TTC549 (cell line): ENCODE data around the gene RUNX2.

Experiments
- FAIRE-seq: peaks from 2 replicates; lab custom pipeline; 2012; peaks lifted over from hg19 to GRCh38; lab: Jason Lieb, UNC

RUNX2 gene

DNA sequence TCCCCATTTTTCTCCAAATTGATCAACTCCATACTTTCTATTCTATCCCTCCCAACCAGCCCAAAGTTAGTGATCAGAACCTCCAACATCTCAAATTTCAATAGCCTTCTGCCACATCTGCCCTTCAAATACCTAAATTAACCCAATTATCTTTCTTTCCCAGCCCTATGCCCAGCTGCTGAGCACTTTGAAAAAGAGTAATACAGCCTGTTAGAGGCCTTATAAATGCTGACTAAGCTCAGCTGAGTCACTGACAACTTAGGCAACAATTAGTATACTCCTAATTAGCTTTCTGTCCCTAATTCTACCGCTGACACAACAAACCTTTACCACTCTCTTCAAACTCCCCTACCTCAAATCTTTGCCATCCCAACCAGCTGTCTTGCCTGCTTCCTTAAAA lies 23.5 kb downstream of the RUNX2 start:
- no peak for FAIRE-seq

DNA sequence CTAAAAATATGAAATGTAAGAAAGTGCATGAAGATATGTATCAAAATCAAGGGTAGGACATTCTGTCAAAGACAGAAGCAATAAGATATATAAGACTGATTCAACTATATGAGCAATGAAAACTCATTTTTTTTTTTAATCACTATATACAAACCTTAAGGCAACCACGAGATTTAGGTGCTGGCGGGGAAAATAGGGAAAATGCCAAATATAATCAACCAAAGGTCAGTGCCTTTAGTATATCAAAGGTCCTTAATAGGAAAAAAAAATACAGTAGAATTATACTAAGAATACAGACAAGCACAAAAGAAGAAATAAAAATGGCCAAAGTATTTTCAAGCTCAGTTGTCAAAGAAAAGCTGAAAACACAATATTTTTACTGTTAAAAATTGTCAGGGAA lies 25.5 kb downstream of the RUNX2 start:
- no peak for FAIRE-seq

DNA sequence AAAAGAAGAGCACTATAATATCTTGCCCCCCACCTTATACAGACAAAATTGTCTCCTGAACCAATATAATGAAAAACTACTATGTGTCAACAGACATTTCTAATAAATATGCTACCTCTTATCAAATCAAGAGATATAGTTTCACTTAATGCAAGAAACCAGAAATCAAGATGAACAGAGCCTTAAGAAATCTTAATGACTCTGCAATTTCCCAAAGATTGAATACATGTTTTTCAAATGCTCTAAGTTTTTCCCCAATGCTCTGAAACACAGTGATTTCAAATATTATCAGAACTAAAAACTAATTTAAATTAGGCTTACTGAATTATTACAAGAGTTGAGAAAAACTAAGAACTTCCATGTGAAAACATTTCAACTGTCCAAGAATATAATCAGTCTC lies 36.3 kb downstream of the RUNX2 start:
- FAIRE-seq: no peak

DNA sequence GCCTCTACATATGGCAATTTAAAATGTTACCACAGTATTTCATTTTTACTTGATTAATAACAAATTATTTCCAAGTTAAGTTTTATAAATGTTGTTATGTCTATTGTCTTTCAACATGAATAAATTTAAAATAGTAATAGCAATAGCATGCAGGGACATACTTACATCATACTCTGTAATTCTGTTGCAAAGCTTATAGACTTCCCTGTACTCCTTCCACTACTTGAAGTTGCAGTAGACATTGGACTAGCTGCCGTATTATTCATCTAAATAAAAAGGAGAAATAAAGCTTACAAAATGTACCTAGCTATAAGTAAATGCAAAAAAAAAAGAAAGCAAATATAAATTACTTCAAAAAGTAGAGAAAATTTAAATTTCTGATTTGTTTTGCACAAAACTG lies 36.9 kb downstream of the RUNX2 start:
- no peak for FAIRE-seq

DNA sequence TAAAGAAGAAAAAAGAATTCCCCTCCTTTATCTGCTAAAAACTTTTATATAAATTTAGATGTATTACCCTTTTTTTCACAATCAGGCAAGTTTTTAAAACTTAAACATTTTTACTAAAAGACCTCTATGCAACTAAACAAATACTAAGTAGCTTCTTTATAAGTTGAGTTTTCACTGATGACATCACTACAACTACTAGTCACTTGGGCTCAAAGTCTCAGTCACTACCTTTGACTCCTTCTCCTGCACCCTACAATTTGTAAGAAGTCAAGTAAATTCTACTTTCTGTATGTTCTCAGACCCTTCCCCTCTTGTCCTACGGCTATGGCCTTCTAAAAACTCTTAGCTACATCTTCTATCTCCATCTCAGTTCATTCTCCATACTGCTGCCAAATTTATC lies 38.4 kb downstream of the RUNX2 start:
- no peak for FAIRE-seq

DNA sequence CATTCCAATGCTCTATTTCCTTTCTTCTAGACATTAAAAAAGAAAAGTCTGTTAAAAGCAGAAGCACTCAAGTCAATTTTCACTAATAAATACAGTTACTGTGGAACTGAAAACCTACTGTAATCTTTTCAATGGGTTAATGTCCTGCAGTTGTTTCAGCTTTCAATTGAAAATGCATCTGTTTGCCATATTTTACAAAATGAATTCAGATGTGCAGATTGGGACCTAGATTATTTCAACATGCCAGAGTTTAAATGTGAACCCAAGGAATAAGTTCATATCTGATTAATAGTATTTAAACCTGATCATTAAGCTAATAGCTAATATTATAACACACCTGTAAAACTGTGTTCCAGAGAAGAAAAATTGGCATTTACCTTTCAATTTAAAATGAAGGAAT lies 39.9 kb downstream of the RUNX2 start:
- FAIRE-seq: no peak

DNA sequence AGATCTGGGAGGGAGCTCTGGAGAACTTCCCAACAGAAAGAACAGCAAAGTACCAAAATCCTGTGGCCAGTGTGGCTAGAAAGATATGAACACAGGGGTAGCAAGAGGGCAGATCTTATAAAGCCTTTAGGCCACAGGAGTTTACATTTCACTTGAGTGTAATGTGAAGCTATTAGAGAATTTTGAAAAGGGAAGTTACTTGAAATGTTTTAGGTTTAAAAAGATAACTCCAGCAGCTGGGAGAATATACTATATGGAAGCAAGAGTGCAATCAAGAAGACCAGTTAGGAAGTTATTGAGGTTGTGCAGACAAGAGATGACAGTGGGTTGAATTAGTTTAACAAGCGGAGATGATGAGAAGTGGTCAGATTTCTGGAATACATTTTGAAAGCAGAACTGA lies 41.7 kb downstream of the RUNX2 start:
- FAIRE-seq: no peak

DNA sequence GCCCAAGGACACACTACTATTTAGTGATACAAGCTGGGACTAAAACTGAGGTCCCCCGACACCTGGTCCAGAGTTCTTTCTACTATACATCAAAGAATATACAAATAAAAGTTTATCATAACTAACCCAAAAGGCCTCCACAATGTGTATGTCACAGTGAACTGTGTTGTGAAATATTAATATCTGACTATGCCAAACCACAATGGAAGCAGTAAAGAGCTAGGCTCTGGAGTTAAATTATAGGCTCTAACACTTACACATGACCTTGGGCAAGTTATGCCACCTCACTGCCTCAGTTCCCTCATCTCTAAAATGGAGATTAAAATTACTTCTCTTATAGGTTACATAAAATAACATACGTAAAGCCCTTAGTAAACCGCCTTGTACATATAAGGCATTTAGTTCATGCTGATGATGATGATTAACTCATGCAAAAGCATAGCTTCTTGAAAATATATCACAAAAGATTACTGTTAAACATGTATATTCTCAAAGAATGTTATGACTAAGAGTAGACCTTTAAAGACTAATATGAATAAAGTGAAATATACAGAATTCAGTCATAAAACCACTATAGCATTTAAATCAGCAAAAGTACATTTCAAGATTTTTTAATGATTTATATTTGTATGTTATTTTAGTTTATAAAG lies 43.9 kb downstream of the RUNX2 start:
- FAIRE-seq: no peak

DNA sequence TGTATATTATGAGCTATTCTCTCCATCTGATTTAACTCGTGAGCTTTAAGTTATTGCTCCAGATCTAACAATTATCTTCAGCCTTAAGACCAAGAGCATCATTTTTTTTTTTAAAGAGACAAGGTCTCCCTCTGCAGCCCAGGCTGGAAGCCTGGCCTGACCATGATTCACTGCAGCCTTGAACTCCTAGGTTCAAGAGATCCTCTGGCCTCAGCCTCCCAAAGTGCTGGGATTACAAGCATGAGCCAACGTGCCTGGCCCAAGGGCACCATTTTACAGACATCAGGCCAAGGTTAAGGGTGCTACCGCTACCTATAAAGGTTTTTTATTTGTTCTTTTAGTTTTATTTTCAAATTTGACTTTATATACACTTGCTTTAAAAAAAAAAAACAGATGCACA lies 47.3 kb downstream of the RUNX2 start:
- no peak for FAIRE-seq

DNA sequence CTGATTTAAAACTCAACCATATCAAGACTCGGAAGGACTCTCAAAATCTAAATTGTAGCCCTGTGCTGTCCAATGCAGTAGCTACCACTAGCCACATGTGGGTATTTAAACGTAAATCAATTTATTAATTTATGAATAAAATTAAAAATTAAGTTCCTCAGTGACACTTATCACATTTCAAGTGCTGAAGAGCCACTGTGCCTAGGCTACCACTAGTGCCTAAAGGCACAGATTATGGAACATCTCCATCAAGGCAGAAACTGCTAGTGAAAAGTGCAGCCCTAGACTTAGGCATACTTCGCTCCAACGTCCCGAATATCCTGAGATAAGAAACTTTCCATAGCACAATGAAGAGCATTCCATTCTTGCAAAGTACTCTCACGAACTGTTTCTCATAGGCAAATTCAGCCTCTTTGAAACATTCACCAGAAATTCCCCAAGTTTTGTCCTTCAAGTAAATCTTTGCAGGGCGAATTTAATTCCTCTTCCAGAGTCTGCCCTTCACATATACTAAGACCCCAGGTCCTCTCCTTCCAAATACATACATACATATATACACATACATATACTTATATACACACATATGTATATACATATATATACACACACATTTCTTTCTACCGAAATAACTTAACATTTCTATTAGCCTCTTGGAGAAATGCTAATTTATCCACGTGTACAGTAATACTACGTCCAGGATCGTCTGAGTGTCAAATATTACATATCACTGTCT lies 48.3 kb downstream of the RUNX2 start:
- no peak for FAIRE-seq

DNA sequence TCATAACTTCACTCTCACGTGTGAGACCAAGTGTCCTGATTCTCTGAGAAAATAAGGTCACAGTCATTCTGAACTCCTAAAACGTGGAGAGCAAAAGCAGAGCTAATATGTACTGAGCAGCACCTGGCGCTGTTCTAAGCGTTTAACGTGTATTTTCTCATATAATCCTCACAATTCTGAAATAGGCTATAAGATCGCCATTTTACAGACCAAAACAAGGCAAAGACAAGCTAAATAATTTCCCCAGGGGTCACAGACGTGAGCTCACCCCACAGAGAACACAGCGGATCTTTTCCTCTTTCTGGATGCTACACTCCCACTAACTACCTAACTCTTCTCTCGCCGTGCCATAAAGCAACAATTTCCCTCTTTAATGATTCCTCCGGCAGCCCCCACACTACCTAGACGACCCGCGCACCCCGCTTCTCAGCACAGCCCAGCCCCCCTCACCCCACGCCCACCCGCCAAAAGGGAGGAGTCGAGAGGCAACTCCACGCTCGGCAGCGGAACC lies 49.0 kb downstream of the RUNX2 start:
- no peak for FAIRE-seq

DNA sequence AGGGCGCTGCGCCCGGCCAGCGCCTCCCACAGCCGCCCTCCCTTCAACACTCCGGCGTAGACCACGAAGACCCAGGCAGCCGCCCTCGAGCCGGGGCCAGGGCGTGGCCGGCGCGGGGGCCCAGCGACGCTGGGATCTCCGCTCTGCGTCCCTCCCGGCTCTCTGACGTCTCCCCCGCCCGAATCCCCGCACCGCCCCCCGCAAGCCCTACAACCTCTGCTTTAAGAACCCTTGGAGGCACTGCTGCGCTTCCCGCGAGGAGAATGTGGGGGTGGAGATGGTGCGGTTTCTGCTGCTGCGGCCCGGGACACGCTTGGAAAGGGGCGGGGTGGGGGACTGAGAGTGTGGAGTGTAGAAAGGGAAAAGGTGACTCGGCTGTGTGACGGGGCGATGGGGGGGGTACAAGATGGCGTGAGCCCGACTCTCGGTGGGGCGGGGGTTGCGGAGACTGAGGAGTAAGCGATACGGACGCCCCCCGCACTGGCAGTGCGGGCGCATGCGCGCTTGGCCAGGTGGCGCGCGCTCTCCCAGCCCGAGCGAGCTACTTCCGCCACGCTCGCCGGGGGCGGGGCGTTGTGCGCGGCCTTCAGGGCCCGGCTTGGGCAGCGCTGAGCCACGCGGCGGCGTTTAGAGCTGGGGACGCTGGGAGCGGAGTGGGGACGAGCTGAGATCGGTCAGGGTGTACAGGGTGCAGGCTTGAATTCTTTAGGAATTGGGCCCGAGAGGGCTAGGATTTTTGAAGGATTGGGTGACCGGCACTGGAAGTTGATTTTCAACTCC lies 49.6 kb downstream of the RUNX2 start, which contains the start of gene SUPT3H:
SUPT3H (minus strand) TSS at position 381 of the 780 bp plus-strand sequence.
- FAIRE-seq: no peak

DNA sequence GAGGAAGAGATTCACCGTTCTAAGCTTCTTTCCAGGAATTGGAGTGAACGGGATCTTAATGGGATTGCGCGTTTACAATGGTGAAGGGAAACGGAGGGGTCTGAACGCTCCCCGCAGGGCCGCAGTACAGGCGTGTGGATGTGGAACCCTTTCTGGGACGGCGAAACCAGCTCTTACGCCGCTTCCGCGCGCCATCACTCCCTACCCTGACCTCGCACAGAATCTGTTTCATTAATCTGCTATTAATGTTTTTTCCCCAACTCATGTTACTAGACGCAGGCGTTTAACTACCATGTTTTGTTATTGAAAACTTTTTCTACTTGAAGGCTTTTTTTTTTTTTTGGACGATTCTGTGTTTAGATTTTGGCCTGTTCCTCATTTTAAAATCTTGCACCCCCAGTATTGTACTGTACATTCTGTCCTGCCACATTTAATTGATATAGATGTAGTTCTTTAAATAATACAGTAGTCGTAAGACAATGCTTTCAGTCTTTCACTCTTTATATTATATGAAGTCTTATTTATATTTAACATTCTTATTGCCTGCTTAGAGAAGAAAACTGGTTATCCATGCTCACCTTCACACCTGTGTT lies 50.3 kb downstream of the RUNX2 start:
- FAIRE-seq: no peak

DNA sequence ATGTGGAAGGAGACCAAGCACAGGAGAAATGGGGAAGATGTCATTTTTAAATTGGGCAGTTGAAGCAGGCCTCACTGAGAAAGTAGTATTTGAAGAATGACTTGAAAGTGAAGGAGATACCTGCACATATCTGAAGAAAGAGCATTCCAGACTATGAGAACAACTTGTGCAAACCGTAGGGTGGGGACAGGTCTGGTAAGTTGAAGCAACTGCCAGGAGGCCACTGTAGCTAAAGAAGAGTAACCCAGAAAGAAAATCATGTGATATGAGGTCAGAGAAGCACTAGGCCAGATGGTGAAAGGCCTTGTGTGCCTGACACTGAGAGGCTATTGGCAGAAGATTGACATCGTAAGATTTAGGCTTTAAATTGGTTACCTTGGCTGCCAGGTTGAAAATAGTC lies 54.3 kb downstream of the RUNX2 start:
- no peak for FAIRE-seq

DNA sequence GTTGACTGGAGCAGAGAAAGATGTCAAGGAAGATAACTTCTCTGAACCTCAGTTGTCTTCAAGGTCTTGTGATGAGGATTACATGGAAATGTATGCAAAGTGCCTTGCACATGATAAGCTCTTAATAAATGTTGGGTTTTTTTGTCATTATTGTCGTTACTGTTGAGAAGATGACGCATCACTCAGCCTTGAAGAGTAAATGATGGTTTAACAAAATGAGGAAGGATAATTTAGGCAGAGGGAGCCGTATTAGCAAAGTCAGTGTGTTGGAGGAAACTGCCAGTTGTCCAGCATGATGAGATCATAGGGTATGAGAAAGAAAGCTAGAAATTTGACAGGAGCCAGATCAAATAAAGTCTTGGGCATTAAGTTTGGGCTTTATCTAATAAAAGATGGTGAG lies 58.4 kb downstream of the RUNX2 start:
- FAIRE-seq: no peak

DNA sequence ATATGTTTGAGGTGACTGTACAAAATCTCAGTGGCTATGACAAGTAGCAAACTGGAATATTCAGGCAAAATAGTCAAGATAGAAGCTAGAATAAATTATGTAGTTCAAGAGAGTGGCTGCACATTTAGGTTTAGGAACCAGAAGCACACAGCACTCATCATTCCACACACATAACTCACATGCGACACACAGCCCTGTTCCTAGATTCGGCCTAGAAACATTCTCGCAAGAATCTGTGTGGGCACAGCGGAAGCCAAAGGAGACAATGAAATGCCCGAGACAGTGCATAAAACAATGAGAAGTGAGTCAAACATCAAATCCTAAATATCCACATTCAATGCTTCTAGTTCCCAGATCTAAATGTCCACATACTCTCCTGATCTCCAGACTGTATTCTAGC lies 59.1 kb downstream of the RUNX2 start:
- FAIRE-seq: no peak

DNA sequence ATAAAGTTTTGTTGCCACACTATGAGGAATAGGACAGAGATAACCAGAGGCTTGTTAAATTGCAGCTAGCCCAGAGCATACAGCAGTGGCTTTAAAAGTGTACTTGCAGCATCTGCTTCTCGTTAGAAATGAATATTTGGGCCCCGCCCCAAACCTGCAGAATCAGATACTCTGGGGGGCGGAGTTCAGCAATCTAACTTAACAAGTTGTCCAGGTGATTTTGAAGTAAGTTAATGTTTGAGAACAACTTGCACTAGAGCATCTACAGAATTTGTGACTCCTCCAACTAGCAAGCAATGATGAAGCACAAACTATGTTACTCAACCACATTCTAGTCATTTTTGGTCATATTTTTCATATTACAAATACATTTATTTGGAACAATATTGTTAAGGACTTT lies 60.2 kb downstream of the RUNX2 start:
- no peak for FAIRE-seq

DNA sequence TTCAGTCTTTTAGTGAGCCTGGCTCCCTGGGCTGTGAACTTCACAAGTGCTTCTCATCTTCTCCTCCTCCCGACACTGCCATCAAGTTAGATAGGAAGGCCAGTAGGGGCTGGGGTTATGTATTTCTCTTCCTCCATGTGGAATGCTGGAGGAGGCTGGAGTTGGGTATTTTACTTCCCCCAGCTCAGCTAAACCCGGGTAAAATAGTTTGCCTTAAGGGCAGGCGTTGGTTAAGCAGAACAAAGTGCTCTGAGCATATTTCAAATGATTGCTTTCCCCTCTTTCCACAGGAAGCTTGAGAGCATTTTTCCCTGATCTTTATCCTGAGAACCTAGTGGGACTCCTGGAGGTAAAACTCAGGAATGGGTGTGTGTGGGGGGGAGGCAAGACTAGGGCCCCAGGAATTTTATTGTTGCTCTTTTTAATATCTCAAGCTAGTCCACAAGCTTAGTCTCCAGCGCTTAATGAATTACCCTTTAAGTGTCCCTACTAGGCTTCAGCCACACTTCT lies 66.5 kb downstream of the RUNX2 start:
- no peak for FAIRE-seq

DNA sequence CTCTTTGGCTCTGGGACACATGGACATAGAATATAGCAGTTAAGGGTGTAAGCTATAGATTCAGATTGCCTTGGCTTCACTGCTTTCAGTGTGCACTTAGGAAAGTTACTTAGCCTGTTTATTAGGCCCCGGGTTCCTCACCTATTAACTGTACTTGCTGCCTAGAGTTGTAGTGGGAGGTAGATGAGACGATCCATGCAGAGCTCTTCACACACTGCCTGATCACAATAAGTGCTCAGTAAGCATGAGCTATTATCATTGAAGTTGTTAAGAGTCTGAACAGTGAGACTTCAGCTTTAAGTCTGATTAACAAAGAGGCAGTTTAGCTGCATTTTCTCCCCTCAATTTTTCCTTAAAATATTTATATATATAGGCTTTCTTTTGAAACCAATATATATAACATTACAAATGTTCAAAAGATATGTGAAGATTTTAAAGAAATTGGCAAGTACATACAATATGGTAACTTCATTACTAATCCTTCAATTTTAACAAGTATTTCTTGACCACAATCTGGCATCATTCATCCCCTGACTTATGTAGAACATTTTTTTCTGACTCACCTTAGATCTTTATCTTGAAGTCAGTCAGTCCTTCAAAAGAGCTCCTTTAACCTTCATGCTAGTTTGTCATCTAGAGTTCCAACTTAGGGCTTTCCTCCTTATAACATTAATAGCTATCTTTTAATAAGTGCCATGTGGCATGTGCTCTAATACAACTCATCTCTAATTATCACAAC lies 70.1 kb downstream of the RUNX2 start:
- FAIRE-seq: no peak

DNA sequence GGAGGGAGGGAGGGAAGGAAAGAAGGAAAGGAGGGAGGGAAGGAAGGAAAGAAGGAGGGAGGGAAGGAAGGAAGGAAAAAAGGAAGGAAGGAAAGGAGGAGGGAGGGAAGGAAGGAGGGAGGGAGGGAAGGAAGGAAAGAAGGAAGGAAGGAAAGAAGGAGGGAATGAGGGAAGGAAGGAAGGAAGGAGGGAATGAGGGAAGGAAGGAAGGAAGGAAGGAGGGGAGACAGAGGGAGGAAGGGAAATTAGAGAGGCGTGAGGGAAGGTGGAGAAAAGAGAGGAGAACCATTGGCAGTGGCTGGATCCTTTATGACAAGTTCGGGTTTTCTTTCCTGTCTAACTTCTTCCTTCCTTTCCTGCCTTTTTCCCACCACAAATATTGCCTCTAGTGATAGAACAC lies 71.9 kb downstream of the RUNX2 start:
- no peak for FAIRE-seq

DNA sequence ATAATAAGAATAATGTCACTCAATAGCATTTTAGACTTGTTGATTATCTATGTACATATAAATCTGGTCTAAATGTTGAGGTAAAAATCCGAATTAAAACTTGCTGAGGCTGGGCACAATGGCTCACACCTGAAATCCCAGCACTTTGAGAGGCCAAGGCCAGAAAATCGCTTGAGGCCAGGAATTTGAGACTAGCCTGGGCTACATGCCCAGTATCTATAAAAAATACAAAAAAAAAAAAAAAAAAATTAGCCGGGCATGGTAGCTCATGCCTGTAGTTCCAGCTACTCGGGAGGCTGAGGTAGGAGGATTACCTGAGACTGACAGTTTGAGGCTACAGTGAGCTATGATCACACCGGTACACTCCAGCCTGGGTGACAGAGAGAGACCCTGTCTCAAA lies 83.8 kb downstream of the RUNX2 start:
- no peak for FAIRE-seq

DNA sequence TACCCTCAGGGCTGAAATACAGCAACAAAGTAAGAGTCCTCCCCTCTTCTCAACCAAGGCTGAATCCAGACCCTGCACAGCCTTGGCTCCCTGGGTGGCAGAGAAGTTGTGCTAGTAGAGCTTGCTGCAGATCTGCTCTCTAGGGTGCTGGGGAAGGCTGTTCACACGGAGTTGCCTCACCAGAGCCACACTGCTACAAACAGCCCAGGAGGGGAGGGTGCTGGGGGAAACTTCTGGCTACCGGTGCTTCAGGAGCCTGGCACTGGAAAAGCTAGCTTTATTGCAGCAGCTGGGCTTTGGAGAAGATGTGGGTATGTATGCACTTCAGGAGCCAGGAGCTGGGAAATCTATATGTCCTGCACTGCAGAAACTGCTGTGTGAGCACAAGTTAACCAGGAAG lies 87.2 kb downstream of the RUNX2 start:
- FAIRE-seq: no peak
